A549 (cell line): ENCODE data around the gene RGL4. TPM values are rescaled to one million over a fixed set of nuclear protein-coding genes. Genes with fewer than 3 reads are reported as not detected.

Experiments used
- ATAC-seq, 2 experiments: fragments of 200-7000 bp in 1 of 2; fragments of >200 bp in 1 of 2; cut with Nextera tagmentation in 1 of 2; cut with Tn5 transposase in 1 of 2; 3 replicates each; pipeline versions ENCODE4 v1.8.0 to v1.9.1; 2018 to 2020; ENCODE audit warnings: mild to moderate bottlenecking in 1 of 2, moderate library complexity in 1 of 2
- CTCF ChIA-PET: fragments of 300-600 bp; sonication (Branson Sonifier 250); formaldehyde crosslinking; extraction: SDS; loops from one replicate; lab custom pipeline; 2021; ENCODE audit warnings: antibody characterized with exemption, inconsistent platforms; lab: Yijun Ruan, JAX
- POLR2A ChIA-PET: fragments of 350-600 bp; formaldehyde crosslinking; extraction: SDS; loops from one replicate; lab custom pipeline; 2021; ENCODE audit warnings: antibody characterized with exemption, inconsistent platforms; lab: Yijun Ruan, JAX
- DNase-seq, 2 experiments: peaks; one replicate each; pipeline versions ENCODE4 v3.0.0 to v3.0.0-alpha.2; 2011 to 2016; ENCODE audit warnings: low read depth in 1 of 2, low spot score in 1 of 2
- FAIRE-seq: peaks from 2 replicates; lab custom pipeline; 2011; peaks lifted over from hg19 to GRCh38; lab: Jason Lieb, UNC
- H3K27ac ChIP-seq, 2 experiments: fragments of >200 bp; sonication (Bioruptor Twin); formaldehyde crosslinking; 3 replicates each; pipeline ENCODE4 v1.5.1; 2016 to 2017
- H3K4me1 ChIP-seq: fragments of >200 bp; sonication (Bioruptor Twin); formaldehyde crosslinking; 3 replicates; pipeline ENCODE4 v1.6.1; 2016
- H3K4me2 ChIP-seq: fragments of >200 bp; sonication (Bioruptor Twin); formaldehyde crosslinking; 3 replicates; pipeline ENCODE4 v1.6.1; 2016
- H3K4me3 ChIP-seq: fragments of >200 bp; sonication (Bioruptor Twin); formaldehyde crosslinking; 3 replicates; pipeline ENCODE4 v1.5.1; 2016
- H3K9me3 ChIP-seq: fragments of >200 bp; sonication (Bioruptor Twin); formaldehyde crosslinking; 3 replicates; pipeline ENCODE4 v1.6.1; 2016
- BCL3 ChIP-seq: fragments of >200 bp; sonication (Bioruptor Twin); formaldehyde crosslinking; IDR thresholded peaks from 3 replicates; pipeline ENCODE4 v1.6.1; 2016
- BHLHE40 ChIP-seq: IDR thresholded peaks from 2 replicates; pipeline ENCODE4 v1.6.1; 2012; ENCODE audit warnings: low read depth, low read length, inconsistent platforms
- CTCF ChIP-seq: fragments of >200 bp; sonication (Bioruptor Twin); formaldehyde crosslinking; IDR thresholded peaks from 3 replicates; pipeline ENCODE4 v1.5.1; 2016
- ELK1 ChIP-seq: fragments of 150-350 bp; IDR thresholded peaks from 2 replicates; pipeline ENCODE4 v1.6.1; 2014; ENCODE audit warnings: low read depth, mild to moderate bottlenecking, low read length
- EP300 ChIP-seq, 2 experiments: fragments of >200 bp; sonication (Bioruptor Twin); formaldehyde crosslinking; IDR thresholded peaks; 2 replicates in 1 of 2; 3 replicates in 1 of 2; pipeline ENCODE4 v1.6.1; 2016 to 2017
- FOXS1 ChIP-seq: fragments of 250-450 bp; sonication (Bioruptor Pico); IDR thresholded peaks from 2 replicates; pipeline ENCODE4 v1.5.0; 2020; ENCODE audit warnings: mild to moderate bottlenecking, moderate library complexity
- HDAC2 ChIP-seq: fragments of 200-600 bp; sonication (generic); IDR thresholded peaks from 2 replicates; pipeline ENCODE4 v1.6.1; 2016
- HOXA7 ChIP-seq: fragments of 250-450 bp; sonication (Bioruptor Pico); IDR thresholded peaks from 2 replicates; pipeline ENCODE4 v1.5.0; 2020; ENCODE audit warnings: mild to moderate bottlenecking, moderate library complexity
- JUNB ChIP-seq: fragments of >200 bp; sonication (Bioruptor Twin); formaldehyde crosslinking; IDR thresholded peaks from 2 replicates; pipeline ENCODE4 v1.6.1; 2016
- KDM1A ChIP-seq: fragments of 200-600 bp; sonication (generic); IDR thresholded peaks from 2 replicates; pipeline ENCODE4 v1.6.1; 2016; ENCODE audit warnings: low read depth, mild to moderate bottlenecking
- MAFK ChIP-seq: fragments of 450-650 bp; IDR thresholded peaks from 2 replicates; pipeline ENCODE4 v1.6.1; 2014; ENCODE audit not compliant: partially characterized antibody
- NR3C1 ChIP-seq: fragments of >200 bp; sonication (Bioruptor Twin); formaldehyde crosslinking; IDR thresholded peaks from 3 replicates; pipeline ENCODE4 v1.6.1; 2017
- PBX3 ChIP-seq: IDR thresholded peaks from 2 replicates; pipeline ENCODE4 v1.6.1; 2012
- POLR2AphosphoS2 ChIP-seq: conservative IDR thresholded peaks from 2 replicates; pipeline ENCODE4 v1.6.1; 2012; ENCODE audit warnings: low read length, improper control_type of control experiment, inconsistent platforms
- RAD21 ChIP-seq, 2 experiments: fragments of >200 bp in 1 of 2; sonication (Bioruptor Twin) in 1 of 2; formaldehyde crosslinking in 1 of 2; IDR thresholded peaks in 1 of 2; conservative IDR thresholded peaks in 1 of 2; 2 replicates in 1 of 2; 3 replicates in 1 of 2; pipeline ENCODE4 v1.6.1; 2012 to 2018; ENCODE audit warnings: inconsistent platforms in 1 of 2
- RARB ChIP-seq: fragments of 250-450 bp; sonication (Bioruptor Pico); IDR thresholded peaks from 2 replicates; pipeline ENCODE4 v1.8.0; 2021; ENCODE audit warnings: mild to moderate bottlenecking, moderate library complexity
- RCOR1 ChIP-seq: fragments of 150-350 bp; IDR thresholded peaks from 2 replicates; pipeline ENCODE4 v1.6.1; 2014; ENCODE audit warnings: antibody characterized with exemption, low read length, low read depth
- RFX5 ChIP-seq: fragments of 450-650 bp; IDR thresholded peaks from 2 replicates; pipeline ENCODE4 v1.7.1; 2014; ENCODE audit warnings: antibody characterized with exemption, mild to moderate bottlenecking, moderate library complexity
- USF2 ChIP-seq: fragments of 450-650 bp; IDR thresholded peaks from 2 replicates; pipeline ENCODE4 v1.6.1; 2014; ENCODE audit warnings: antibody characterized with exemption
- ZC3H11A ChIP-seq: fragments of 450-650 bp; IDR thresholded peaks from 2 replicates; pipeline ENCODE4 v1.6.1; 2014; ENCODE audit warnings: antibody characterized with exemption, mild to moderate bottlenecking
- WGBS: methylation state at CpG from one replicate; pipeline ENCODE4 v1.1.6; 2017; ENCODE audit errors: missing lambda C conversion rate; 5-methylcytosine and 5-hydroxymethylcytosine counted together
- polyA plus RNA-seq, 4 experiments: library from polyadenylated mRNA; depleted of rRNA in 3 of 4; stranded (reverse); fragments of >200 nt; fragmentation: RNase III in 1 of 4; extraction: RNeasy Plus Mini Kit Qiagen cat#74134 plus additional on column Dnase treatment in 1 of 4; gene quantifications; 2 replicates in 3 of 4; 3 replicates in 1 of 4; pipeline ENCODE4 v1.2.3, GENCODE V29; 2011 to 2017

RGL4 gene
- polyA plus RNA-seq, 2 of the 4 experiments (the other 2 are of a cell fraction) = not detected

GRCh38 chr22:23678133-23678532 lies 12.7 kb upstream of the RGL4 start (continued):
- TF ChIP-seq RAD21 (conservative IDR thresholded peaks at IDR 0.05 in 1 of 2, IDR thresholded peaks at IDR 0.05 in 1 of 2) = no peak
- TF ChIP-seq JUNB = no peak
- no peak for TF ChIP-seq BHLHE40
- TF ChIP-seq, all 56 proteins: peak for 0

- 90% methylated on average over 3 of the region's 5 CpGs for WGBS
- no peaks in the 10 kb centered on the region for H3K9me3 ChIP-seq
- FAIRE-seq (no peak), DNase-seq (no peak), ATAC-seq (no peak)
- no peak overlapping the region for H3K27ac ChIP-seq
- no peak overlapping the region for H3K4me3 ChIP-seq
- ChIA-PET CTCF (no interaction called here), POLR2A (no interaction called here)
- no peak for TF ChIP-seq EP300 (IDR thresholded peaks at IDR 0.05)
- no peak for TF ChIP-seq BHLHE40
- no peak for TF ChIP-seq KDM1A
- no peak for TF ChIP-seq ZC3H11A
- no peak for TF ChIP-seq PBX3
- TF ChIP-seq JUNB = no peak
- no peak for TF ChIP-seq NR3C1
- no peak for TF ChIP-seq RFX5
- no peak for TF ChIP-seq HDAC2
- TF ChIP-seq FOXS1 (CRISPR knock-in tag) = no peak
- no peak for TF ChIP-seq USF2
- TF ChIP-seq BCL3 = no peak
- TF ChIP-seq POLR2AphosphoS2 = no peak
- no peak for TF ChIP-seq HOXA7 (CRISPR knock-in tag)
- TF ChIP-seq RCOR1 = no peak
- no peaks in the 10 kb centered on the region for H3K4me1 ChIP-seq
- no peak overlapping the region for H3K4me2 ChIP-seq
Measured at GRCh38 chr22:23681026-23681809, 9.6 kb upstream of the RGL4 start.

GRCh38 chr22:23682077-23682476 lies 8.7 kb upstream of the RGL4 start:
- ChIA-PET POLR2A (no interaction called here), CTCF (no interaction called here)
- TF ChIP-seq BCL3 (no peak), ELK1 (no peak), RARB (CRISPR knock-in tag) (no peak), ZC3H11A (no peak), MAFK (no peak), HDAC2 (no peak), CTCF (no peak), HOXA7 (CRISPR knock-in tag) (no peak)

More at GRCh38 chr22:23682077-23682476, 8.7 kb upstream of the RGL4 start:
- 55% methylated on average over 5 of the region's 5 CpGs for WGBS
- Histone ChIP-seq H3K27ac (no peak overlapping the region), H3K9me3 (no peaks in the 10 kb centered on the region), H3K4me2 (no peak overlapping the region), H3K4me1 (no peaks in the 10 kb centered on the region), H3K4me3 (no peak overlapping the region)
- FAIRE-seq (no peak), DNase-seq (no peak), ATAC-seq (no peak)
